Hematopoietic multipotent progenitor cell treated with erythropoietin and hydrocortisone succinate and interleukin-3 and kit ligand, for 8 days (in vitro differentiated cells): ENCODE data around the gene F11R.
A peak's percentile ranks its signal among the peaks of the same experiment; 100 is the strongest.
"Not testable (repeated sequence)": the region's sequence is repeated elsewhere in the genome, so short reads cannot be mapped to it uniquely, and the experiment has no call there.

Experiments
- DNase-seq: peaks from one replicate; pipeline ENCODE4 v3.0.0-alpha.2; 2015

Gene F11R

DNA sequence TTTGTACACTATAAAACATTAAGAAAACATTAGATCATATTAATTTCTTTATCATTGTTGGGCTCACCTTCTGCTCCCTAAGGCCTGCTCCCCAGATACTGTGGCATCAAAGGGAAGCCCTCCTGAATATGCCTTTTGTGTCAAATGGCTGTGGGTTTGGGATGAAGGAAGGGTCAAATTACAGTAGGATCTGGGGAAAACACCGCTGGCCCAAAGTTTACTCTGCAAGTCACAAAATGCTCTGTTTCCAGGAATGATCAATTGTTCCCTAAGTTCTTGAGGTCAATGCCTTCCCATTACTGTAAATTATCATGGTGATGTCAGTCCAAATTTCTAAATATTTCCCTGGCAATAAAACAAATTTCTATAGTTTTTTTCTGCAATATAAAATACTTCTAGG, 59.5 kb downstream of the F11R start:
- no peak for DNase-seq

DNA sequence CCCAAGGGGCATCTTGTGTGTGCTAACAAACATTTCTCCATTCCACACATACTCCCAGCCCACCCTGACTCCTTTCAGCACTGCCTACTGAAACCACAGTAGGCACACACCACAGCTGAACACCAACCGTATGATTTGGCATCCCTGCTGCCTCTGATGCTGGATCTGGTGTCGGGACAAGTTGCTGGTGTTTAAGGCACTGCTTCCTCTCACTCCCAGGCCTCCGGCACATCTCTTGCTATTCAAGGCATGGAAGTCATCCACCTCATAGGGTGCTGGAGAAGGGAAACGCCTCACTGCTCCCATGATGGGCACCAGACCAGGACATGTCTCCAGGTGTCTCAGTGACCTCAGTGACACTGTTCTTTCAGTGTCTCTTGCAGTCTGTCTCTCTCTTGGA, 64.0 kb downstream of the F11R start:
- no peak for DNase-seq

DNA sequence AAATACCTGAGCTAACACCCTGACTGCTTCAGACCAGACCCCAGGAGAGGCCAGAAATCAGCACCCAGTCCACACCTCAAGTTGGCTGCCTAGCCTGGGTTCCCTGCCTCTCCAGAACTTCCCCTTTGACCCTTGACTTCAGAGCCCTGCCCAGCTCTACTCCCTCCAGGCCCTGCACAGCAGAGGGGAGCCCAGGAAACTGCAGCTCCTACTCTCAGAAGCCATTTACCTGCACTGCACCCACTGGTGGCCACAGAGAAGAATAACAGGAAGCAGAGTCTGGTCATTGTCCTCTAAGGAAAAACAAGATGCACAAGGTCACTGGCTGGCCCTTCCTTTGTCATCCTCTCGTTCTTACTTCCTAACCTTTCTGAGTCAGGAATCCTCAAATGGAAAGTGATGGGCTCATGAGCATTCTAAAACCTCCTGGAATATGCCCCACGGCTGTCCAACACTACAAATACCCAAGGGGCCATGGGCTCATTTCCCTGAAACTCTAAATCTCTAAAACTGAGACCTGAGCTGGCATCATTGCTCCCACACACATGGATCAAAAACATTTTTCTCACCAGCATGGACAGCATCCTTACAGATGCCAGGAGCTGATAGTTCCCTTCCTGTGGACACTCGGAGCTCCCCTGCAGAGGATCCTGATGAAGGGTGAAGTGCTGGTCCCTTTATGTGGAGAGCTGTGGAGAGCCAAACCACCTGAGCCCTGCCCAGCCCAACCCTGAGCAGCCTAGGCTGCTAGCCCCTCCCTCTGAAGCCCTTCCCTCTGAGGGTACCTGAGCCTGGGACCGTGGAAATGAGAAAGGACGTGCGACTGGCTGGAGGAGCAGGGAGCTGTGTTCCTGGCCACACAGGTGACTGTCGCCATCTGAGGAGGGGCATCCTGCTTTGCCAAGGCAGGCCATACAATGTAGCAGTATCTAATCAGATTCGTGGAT, 66.5 kb downstream of the F11R start, which contains the start of gene ITLN2:
Gene ITLN2, minus strand, starts transcription at position 652 of the 947 bp plus-strand sequence. Its CDS starts 68 bp downstream, at position 584.
- DNase-seq: peak; percentile 79

DNA sequence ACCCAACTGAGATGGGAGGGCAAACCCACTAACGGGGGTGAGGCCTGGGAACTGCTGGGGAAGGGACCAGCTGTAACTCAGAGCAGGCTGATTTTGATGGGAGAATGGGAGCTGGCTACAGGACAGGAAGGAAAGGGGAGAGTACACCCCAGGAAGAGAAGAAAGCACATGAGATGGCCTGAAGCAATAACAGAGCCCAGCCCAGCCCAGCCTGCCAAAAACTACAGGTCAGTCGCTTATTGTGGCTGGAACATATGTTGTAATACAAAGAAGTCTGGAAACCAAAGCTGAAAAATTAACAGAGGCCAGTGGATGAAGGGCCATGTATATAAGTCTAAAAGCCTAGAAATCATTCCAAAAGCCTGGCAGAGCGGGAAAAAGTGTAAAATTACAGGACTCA, 67.9 kb downstream of the F11R start:
- DNase-seq: no peak

DNA sequence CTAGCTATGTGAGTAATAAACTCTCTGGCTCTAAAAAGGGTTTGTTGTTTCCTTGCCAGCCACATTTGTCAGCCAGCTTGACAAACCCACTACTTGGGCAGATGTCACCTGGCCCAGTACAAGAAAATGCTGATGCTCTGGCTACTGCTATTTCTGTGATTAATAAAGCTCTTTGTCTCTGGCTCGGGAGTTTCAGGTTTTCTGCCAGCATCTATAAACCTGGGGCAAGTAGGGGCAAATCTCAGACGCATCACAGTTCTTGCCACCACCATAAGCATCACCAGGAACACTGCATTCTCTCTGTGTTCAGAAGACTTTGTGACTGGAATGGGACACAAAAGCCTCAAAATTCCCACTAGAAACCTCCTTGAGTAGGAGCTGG, 68.8 kb downstream of the F11R start:
- DNase-seq: no peak

DNA sequence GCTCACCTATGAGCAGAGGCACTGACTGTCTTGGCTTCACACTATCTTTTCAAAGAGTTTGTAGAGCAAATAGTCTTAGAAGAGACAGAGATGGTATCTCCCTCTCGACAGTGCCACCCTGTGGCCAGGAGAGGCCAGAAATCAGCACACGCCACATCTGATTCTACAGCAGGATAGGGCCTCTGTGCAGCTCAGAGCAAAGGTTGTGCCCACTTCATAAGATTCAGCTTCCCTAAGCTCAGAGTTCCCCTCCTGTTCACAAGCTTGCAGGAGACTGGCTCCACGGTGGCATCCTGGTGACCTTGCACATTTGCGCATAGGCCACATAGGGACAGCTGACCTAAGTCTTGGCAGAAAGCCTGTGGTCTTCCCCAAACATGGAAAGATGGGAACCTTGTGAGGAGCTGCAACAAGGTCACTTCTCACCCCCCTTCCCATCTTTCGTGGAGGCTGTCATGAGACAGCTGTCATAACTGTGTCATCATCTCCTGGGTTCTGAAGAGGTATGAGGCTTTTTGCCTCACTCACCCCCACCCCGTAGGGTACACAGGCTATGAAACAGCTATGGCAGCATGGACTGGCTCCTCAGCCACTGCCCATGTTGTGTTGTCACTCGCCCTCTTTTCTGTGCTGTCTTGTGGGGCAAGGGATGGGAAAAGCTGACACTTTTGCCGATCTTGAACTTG, 69.4 kb downstream of the F11R start:
- DNase-seq: peak; percentile 88

DNA sequence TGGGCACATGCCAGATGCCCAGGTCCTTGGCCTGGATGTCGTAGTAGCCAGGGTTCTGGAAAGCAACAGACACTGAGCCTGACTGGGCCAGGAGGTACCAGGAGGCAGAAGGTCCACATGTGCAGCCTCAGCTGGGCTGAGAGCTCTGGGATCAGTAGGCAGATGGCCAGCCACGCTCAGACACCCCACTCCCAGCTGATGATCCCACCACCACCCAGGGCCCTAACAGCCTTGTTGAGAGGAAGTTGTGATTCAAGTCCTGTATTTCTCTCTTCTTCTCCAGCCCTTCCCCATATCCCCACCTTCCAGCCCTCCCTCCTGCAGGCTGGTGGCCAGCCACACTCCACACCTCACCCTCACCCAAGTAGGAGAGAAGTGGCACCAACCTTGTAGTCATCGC, 70.3 kb downstream of the F11R start:
- DNase-seq: no peak

DNA sequence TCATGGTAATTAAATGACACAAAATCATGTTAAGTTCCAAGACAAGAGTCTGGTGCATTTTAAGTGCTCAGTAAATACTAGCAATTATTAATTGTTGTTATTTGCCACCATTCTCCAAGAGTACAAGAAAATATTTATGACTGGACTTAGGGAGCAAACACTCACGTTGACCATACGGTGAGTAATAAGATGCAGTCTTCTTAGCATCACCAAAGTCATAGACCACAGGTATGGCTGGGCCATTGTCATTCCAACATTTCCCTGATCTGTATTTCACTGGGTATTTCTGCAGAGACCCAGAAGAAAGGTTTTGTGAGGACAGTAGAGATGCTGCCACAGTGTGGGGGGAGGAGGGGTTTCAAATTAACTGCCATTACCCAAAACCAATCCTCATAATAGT, 71.1 kb downstream of the F11R start:
- no peak for DNase-seq

DNA sequence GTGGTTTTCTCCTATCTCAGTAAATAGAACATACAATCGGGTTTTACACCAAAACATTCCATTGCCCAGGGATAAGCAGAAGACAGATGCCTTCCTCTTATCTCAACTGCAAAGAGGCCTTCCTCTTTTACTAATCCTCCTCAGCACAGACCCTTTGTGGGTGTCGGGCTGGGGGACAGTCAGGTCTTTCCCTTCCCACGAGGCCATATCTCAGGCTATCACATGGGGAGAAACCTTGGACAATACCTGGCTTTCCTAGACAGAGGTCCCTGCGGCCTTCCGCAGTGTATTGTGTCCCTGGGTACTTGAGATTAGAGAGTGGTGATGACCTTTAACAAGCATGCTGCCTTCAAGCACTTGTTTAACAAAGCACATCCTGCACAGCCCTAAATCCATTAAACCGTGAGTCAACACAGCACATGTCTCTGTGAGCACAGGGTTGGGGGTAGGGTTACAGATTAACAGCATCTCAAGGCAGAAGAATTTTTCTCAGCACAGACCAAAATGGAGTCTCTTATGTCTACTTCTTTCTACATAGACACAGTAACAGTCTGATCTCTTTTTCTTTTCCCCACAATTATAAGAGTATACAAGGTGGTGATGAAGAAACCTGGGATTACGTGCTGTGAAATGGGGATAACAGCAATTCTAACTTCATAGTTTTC, 71.6 kb downstream of the F11R start:
- DNase-seq: peak; percentile 71

DNA sequence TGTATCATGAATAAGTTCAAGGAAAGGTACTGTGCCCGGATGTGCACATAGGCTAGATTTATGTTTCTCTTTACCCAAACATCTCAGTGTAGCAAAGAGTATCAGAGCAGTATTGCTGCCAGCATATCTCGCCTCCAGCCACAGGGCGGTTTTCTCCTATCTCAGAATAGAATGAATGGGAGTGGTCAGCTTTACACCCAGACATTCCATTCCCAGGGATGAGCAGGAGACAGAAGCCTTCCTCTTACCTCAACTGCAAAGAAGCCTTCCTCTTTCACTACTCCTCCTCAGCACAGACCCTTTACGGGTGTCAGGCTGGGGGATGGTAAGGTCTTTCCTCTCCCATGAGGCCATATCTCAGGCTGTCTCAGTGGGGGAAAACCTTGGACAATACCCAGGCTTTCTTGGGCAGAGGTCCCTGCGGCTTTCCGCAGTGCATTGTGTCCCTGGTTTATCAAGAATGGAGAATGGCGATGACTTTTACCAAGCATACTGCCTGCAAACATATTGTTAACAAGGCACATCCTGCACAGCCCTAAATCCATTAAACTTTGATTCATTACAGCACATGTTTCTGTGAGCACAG, 73.7 kb downstream of the F11R start:
- DNase-seq: peak; percentile 51

DNA sequence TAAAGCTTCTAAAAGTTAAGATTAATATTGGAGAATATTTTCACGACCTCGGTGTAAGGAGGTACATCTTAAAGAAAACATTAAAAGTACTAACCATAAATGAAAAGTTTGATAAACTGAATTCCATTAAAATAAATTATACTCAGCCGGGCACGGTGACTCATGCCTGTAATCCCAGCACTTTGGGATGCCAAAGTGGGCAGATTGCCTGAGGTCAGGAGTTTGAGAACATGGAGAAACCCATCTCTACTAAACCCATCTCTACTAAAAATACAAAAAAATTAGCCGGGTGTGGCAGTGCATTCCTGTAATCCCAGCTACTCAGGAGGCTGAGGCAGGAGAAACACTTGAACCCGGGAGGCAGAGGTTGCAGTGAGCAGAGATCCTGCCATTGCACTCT, 75.1 kb downstream of the F11R start:
- DNase-seq: not testable (repeated sequence)
